ENCODE data around the gene OPRM1.

The OPRM1 gene

DNA sequence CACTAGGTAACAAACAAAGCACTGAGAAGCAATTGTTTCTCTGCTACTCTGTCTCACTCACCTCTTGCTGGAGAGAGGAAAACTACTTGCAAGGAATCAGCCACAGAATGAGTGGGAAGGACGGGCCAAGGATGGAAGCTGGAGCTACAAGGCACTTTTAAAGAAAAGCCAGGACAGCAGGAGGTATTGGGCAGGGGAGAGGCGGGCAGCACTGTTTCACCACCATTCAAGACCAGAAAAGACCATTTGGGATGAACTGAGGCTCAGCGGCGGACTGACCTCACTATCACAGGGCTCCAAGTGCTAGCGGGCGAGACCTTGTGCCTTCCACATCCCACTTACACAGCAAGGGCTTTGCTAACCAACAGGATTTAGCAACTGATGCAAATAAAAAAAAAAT lies 180.2 kb downstream of the OPRM1 start:
- TF ChIP-seq, protein P1, sequence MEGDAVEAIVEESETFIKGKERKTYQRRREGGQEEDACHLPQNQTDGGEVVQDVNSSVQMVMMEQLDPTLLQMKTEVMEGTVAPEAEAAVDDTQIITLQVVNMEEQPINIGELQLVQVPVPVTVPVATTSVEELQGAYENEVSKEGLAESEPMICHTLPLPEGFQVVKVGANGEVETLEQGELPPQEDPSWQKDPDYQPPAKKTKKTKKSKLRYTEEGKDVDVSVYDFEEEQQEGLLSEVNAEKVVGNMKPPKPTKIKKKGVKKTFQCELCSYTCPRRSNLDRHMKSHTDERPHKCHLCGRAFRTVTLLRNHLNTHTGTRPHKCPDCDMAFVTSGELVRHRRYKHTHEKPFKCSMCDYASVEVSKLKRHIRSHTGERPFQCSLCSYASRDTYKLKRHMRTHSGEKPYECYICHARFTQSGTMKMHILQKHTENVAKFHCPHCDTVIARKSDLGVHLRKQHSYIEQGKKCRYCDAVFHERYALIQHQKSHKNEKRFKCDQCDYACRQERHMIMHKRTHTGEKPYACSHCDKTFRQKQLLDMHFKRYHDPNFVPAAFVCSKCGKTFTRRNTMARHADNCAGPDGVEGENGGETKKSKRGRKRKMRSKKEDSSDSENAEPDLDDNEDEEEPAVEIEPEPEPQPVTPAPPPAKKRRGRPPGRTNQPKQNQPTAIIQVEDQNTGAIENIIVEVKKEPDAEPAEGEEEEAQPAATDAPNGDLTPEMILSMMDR (IDR thresholded peaks at IDR 0.05; ENCODE audit: low read depth, low read length) = no peak
- no peaks in the 10 kb centered on the region for H3K27me3 ChIP-seq
- H3K36me3 ChIP-seq = no peaks in the 10 kb centered on the region
- H3K4me3 ChIP-seq (ENCODE audit: low read depth, low read length) = no peak overlapping the region
- no peaks in the 10 kb centered on the region; the same call in 1 of the 2 replicates for H3K4me1 ChIP-seq
- no peaks in the 10 kb centered on the region for H3K9me3 ChIP-seq
- no peak for DNase-seq

DNA sequence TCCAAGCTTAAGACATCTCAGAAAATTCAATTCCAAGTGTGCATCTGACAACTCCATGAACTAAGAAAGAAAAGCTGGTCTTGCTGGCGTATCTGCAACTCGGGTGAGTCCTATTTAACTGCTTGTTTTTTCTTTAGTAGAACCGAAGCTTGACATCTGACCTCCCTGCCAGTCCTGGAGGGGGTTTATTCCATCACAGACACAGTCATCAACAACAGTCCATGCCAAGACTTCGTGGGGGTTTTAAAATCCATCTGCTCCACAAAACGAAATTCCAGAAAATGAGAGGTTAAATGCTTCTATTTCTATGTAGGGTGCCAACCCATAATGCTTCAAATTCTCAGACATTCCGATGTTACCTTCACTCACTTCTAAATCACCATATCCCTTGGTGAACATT lies 183.7 kb downstream of the OPRM1 start:
- TF ChIP-seq, protein P1 (IDR thresholded peaks at IDR 0.05; ENCODE audit: low read depth, low read length) = no peak
- no peak for DNase-seq
- Histone ChIP-seq H3K4me1 (no peaks in the 10 kb centered on the region; the same call in 1 of the 2 replicates), H3K9me3 (no peaks in the 10 kb centered on the region), H3K27me3 (no peaks in the 10 kb centered on the region), H3K36me3 (no peaks in the 10 kb centered on the region), H3K4me3 (ENCODE audit: low read depth, low read length) (no peak overlapping the region)

DNA sequence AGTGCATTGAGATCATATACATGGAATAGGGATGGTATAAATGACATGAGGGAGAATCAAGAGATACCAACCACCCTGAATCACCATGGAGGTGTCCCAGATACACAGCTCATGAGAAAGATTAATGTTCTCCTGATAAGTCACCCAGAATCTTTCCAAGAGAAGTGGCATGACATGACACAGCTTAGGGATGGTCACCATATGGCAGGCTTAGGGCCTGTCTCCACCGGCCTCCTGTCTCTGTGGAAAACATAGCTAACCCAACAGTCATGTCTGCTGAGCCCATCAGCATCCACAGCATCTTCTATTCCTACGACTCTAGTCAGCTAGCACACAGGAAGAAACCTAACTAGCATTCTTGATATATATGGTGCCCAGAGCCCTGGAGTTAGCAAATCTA lies 184.3 kb downstream of the OPRM1 start:
- TF ChIP-seq, protein P1 (IDR thresholded peaks at IDR 0.05; ENCODE audit: low read depth, low read length) = no peak
- H3K36me3 ChIP-seq = no peaks in the 10 kb centered on the region
- H3K27me3 ChIP-seq = no peaks in the 10 kb centered on the region
- H3K4me1 ChIP-seq = no peaks in the 10 kb centered on the region; the same call in 1 of the 2 replicates
- H3K4me3 ChIP-seq (ENCODE audit: low read depth, low read length) = no peak overlapping the region
- H3K9me3 ChIP-seq = no peaks in the 10 kb centered on the region
- no peak for DNase-seq

DNA sequence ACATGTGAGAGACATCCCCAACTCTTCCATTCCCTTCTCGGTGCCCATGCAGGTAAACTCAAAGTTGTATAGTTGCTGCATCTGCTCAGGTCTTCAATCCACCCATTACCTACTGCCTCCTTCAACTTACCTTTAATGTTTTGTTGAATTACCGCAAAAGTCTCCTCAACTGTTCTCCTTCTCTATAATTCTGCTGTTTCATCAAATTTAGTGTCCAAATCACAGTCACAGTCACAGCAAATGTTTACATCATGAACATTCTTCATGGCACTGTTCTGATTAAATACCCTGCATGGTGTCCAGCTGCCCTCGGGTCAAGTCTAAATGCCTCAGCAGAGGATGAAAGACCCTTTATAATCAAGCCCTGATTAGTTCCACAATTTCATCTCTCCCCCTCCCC lies 187.4 kb downstream of the OPRM1 start:
- Histone ChIP-seq H3K27me3 (no peaks in the 10 kb centered on the region), H3K9me3 (no peaks in the 10 kb centered on the region), H3K36me3 (no peaks in the 10 kb centered on the region), H3K4me1 (no peaks in the 10 kb centered on the region), H3K4me3 (ENCODE audit: low read depth, low read length) (no peak overlapping the region)
- TF ChIP-seq, protein P1 (IDR thresholded peaks at IDR 0.05; ENCODE audit: low read depth, low read length) = no peak
- no peak for DNase-seq

DNA sequence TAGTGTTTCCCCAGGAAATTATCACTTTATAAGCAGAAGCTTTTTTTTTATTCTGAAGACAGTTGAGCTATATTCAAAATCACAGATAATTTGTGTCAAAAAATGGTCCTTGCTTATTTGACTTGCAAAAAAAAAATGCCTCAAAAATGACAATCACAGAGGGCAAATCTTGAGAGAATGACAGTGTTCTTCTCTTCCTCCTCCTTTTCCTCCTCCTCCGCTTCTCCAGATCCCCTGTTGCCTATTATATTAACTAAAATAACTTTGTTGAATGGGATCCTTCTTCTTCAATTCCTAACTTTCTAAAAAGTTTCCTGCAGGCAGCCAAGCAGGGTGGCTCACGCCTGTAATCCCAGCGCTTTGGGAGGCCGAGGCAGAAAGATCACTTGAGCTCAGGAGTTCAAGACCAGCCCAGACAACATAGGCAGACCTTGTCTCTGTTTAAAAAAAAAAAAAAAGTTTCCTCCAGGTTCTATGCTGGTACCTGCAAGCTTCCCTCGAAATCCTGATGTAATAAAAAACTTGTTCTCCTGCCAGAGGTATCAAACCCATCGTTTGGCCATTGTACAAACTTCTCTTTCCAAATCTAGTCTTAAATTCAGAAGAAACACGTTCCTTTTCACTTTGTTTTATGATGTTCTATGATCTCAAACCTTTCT lies 189.0 kb downstream of the OPRM1 start:
- H3K36me3 ChIP-seq = no peaks in the 10 kb centered on the region
- TF ChIP-seq, protein P1 (IDR thresholded peaks at IDR 0.05; ENCODE audit: low read depth, low read length) = no peak
- DNase-seq = no peak

DNA sequence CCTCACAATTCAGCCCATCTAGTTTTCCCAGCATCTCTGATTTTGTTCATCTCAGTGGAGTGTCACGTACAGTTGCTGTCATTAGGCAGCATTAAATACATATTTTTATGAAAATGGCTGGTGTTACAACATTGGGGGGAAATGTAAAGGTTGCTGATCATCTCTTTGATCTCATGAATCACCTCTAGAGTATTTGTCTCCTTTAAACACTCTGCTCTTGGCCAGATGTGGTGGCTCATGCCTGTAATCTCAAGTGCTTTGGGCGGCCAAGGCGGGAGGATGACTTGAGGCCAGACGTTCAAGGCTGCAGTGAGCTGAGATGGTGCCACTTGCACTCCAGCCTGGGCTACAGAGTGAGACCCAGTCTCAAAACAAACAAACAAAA lies 189.5 kb downstream of the OPRM1 start:
- TF ChIP-seq, protein P1 (IDR thresholded peaks at IDR 0.05; ENCODE audit: low read depth, low read length) = no peak
- H3K36me3 ChIP-seq = no peaks in the 10 kb centered on the region
- no peaks in the 10 kb centered on the region for H3K9me3 ChIP-seq
- H3K4me1 ChIP-seq = no peaks in the 10 kb centered on the region
- H3K27me3 ChIP-seq = no peaks in the 10 kb centered on the region
- H3K4me3 ChIP-seq (ENCODE audit: low read depth, low read length) = no peak overlapping the region
- DNase-seq = no peak

More for the DNA sequence above, 189.0 kb downstream of the OPRM1 start:
- Histone ChIP-seq H3K4me3 (ENCODE audit: low read depth, low read length) (no peak overlapping the region), H3K4me1 (no peaks in the 10 kb centered on the region), H3K9me3 (no peaks in the 10 kb centered on the region), H3K27me3 (no peaks in the 10 kb centered on the region)
